Measurements from ENCODE around the gene ASF1A.

The ASF1A gene

GRCh38 chr6:118882314-118882905, 11.5 kb upstream of the ASF1A start:
- DNase-seq = no peak

- no peak for DNase-seq
Measured at GRCh38 chr6:118886641-118887040, 7.3 kb upstream of the ASF1A start.

GRCh38 chr6:118889163-118889562, 4.8 kb upstream of the ASF1A start:
- no peak for DNase-seq

GRCh38 chr6:118890997-118891790, 2.8 kb upstream of the ASF1A start:
- DNase-seq = no peak

- no peak for DNase-seq
Measured at GRCh38 chr6:118892355-118892991, 1.5 kb upstream of the ASF1A start.

GRCh38 chr6:118893064-118893806, 717 bp upstream of the ASF1A start:
- peak; percentile 58 for DNase-seq

GRCh38 chr6:118894425-118895260, 691 bp downstream of the ASF1A start:
- DNase-seq = peak; percentile 17

GRCh38 chr6:118895261-118895560, 1.3 kb downstream of the ASF1A start:
- DNase-seq = no peak

- DNase-seq = no peak
Measured at GRCh38 chr6:118895859-118896258, 1.9 kb downstream of the ASF1A start.

- peak; percentile 56 for DNase-seq
Measured at GRCh38 chr6:118896339-118897136, 2.6 kb downstream of the ASF1A start.

GRCh38 chr6:118897386-118897785, 3.4 kb downstream of the ASF1A start:
- DNase-seq = no peak

GRCh38 chr6:118899948-118900347, 6.0 kb downstream of the ASF1A start:
- no peak for DNase-seq

- no peak for DNase-seq
Measured at GRCh38 chr6:118902726-118903125, 8.8 kb downstream of the ASF1A start.

- DNase-seq = no peak
Measured at GRCh38 chr6:118903138-118903537, 9.2 kb downstream of the ASF1A start.

- DNase-seq = no peak
Measured at GRCh38 chr6:118903691-118904090, 9.7 kb downstream of the ASF1A start.

- DNase-seq = no peak
Measured at GRCh38 chr6:118905084-118905483, 11.1 kb downstream of the ASF1A start.

- DNase-seq = no peak
Measured at GRCh38 chr6:118905851-118906250, 11.9 kb downstream of the ASF1A start.

- DNase-seq = no peak
Measured at GRCh38 chr6:118908441-118908840, 14.5 kb downstream of the ASF1A start.

- peak; percentile 98 for DNase-seq
Measured at GRCh38 chr6:118912646-118913045, 18.7 kb downstream of the ASF1A start.

GRCh38 chr6:118913161-118913560, 19.2 kb downstream of the ASF1A start:
- DNase-seq = no peak

- DNase-seq = no peak
Measured at GRCh38 chr6:118914598-118914997, 20.6 kb downstream of the ASF1A start.

All from DMS 273 treated with DMSO at 0.1 percent for 48 hours (cell line).